Muscle layer of duodenum (tissue), 2 donors: ENCODE data around the gene TSPAN4.

Source experiments
- H3K27ac ChIP-seq: one replicate; pipeline ENCODE4 v1.7.0; 2013; ENCODE audit warnings: mild to moderate bottlenecking, low read length
- H3K27me3 ChIP-seq: one replicate; pipeline ENCODE4 v1.7.0; 2013; ENCODE audit warnings: low read depth, mild to moderate bottlenecking, control low read depth, low read length
- H3K36me3 ChIP-seq, 2 donors: one replicate each; pipeline ENCODE4 v1.7.0; 2013; ENCODE audit warnings: low read length in 2 of 2, control low read depth in 1 of 2, mild to moderate bottlenecking in 1 of 2; ENCODE audit not compliant: insufficient read depth in 2 of 2, control insufficient read depth in 1 of 2
- H3K4me1 ChIP-seq, 2 donors: one replicate each; pipeline ENCODE4 v1.7.0; 2013; ENCODE audit warnings: low read length in 2 of 2, mild to moderate bottlenecking in 2 of 2, control low read depth in 1 of 2, moderate library complexity in 1 of 2; ENCODE audit not compliant: insufficient read depth in 2 of 2, control insufficient read depth in 1 of 2
- H3K4me3 ChIP-seq, 2 donors: one replicate each; pipeline ENCODE4 v1.7.0; 2013; ENCODE audit warnings: low read length in 2 of 2, low read depth in 1 of 2, mild to moderate bottlenecking in 1 of 2
- H3K9me3 ChIP-seq, 2 donors: one replicate each; pipeline ENCODE4 v1.7.0; 2013; ENCODE audit warnings: low read length in 2 of 2, control low read depth in 1 of 2, mild to moderate bottlenecking in 1 of 2; ENCODE audit not compliant: control insufficient read depth in 1 of 2
- donor health status: healthy.

TSPAN4 gene

GRCh38 chr11:876545-876944, 33.9 kb downstream of the TSPAN4 start:
- Histone ChIP-seq H3K27ac (no peak overlapping the region), H3K9me3 (no peaks in the 10 kb centered on the region), H3K36me3 (peaks cover 0 to 20% of the 10 kb centered on the region in 2 donors), H3K27me3 (no peaks in the 10 kb centered on the region), H3K4me1 (peaks cover 0 to 5% of the 10 kb centered on the region in 2 donors), H3K4me3 (no peak overlapping the region)

DNA sequence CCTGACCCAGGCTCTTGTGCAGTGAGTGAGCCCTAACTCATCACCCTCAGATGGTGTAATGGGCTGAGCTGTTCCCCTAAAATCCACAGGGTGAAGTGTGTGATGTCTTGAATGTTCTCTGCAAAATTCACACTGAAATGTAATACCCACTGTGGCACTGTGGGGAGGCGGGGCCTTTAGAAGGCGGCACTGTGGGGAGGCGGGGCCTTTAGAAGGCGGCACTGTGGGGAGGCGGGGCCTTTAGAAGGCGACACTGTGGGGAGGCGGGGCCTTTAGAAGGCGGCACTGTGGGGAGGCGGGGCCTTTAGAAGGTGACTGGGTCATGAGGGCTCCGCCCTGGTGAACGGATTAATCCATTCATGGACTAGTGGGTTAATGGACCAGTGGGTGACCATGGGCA, 34.9 kb downstream of the TSPAN4 start:
- Histone ChIP-seq H3K27me3 (no peaks in the 10 kb centered on the region), H3K4me1 (peaks cover 0 to 5% of the 10 kb centered on the region in 2 donors), H3K4me3 (no peak overlapping the region), H3K36me3 (peaks cover 0 to 22% of the 10 kb centered on the region in 2 donors), H3K9me3 (no peaks in the 10 kb centered on the region), H3K27ac (no peak overlapping the region)

DNA sequence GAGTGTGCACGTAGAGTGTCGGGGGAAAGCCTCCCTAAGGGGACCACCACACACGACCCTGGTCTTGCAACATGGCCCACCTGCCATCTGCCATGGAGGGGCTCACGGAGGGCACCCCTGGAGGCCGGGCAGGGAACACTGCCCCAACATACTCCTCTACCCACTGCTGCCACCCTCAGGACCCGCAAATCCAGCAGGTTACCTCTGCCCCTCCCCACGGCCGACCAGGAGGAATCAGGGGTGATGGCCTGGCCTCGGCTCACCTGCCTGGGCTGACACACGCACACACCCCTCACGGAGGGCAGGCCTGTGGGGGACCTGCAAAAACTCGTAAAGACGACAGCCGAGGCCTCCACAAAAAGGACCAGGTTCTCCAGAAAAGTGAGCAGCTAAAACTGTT, 37.8 kb downstream of the TSPAN4 start:
- Histone ChIP-seq H3K4me1 (peaks cover 0 to 5% of the 10 kb centered on the region in 2 donors), H3K27me3 (no peaks in the 10 kb centered on the region), H3K9me3 (no peaks in the 10 kb centered on the region), H3K4me3 (no peak overlapping the region), H3K36me3 (peaks cover 0 to 31% of the 10 kb centered on the region in 2 donors), H3K27ac (no peak overlapping the region)

GRCh38 chr11:882596-882995, 39.9 kb downstream of the TSPAN4 start:
- H3K27me3 ChIP-seq = no peaks in the 10 kb centered on the region
- H3K4me1 ChIP-seq = no peaks in the 10 kb centered on the region
- no peaks in the 10 kb centered on the region for H3K9me3 ChIP-seq
- peaks cover 0 to 43% of the 10 kb centered on the region in 2 donors for H3K36me3 ChIP-seq
- no peak overlapping the region for H3K4me3 ChIP-seq
- no peak overlapping the region for H3K27ac ChIP-seq

- H3K27ac ChIP-seq = no peak overlapping the region
- no peaks in the 10 kb centered on the region for H3K9me3 ChIP-seq
- H3K36me3 ChIP-seq = peaks cover 0 to 51% of the 10 kb centered on the region in 2 donors
- H3K4me3 ChIP-seq = no peak overlapping the region
- no peaks in the 10 kb centered on the region for H3K27me3 ChIP-seq
- H3K4me1 ChIP-seq = no peaks in the 10 kb centered on the region
These were observed 40.9 kb downstream of the TSPAN4 start for GRCh38 chr11:883527-883926.

- no peak overlapping the region for H3K27ac ChIP-seq
- no peaks in the 10 kb centered on the region for H3K4me1 ChIP-seq
- H3K36me3 ChIP-seq = peaks cover 0 to 54% of the 10 kb centered on the region in 2 donors
- H3K4me3 ChIP-seq = no peak overlapping the region
- H3K9me3 ChIP-seq = no peaks in the 10 kb centered on the region
- no peaks in the 10 kb centered on the region for H3K27me3 ChIP-seq
These were observed 42.0 kb downstream of the TSPAN4 start for GRCh38 chr11:884578-885070.

- Histone ChIP-seq H3K9me3 (no peaks in the 10 kb centered on the region), H3K4me1 (no peaks in the 10 kb centered on the region), H3K4me3 (no peak overlapping the region), H3K27ac (no peak overlapping the region), H3K27me3 (no peaks in the 10 kb centered on the region), H3K36me3 (peaks cover 0 to 44% of the 10 kb centered on the region in 2 donors)
These were observed 43.9 kb downstream of the TSPAN4 start for GRCh38 chr11:886568-886967.

DNA sequence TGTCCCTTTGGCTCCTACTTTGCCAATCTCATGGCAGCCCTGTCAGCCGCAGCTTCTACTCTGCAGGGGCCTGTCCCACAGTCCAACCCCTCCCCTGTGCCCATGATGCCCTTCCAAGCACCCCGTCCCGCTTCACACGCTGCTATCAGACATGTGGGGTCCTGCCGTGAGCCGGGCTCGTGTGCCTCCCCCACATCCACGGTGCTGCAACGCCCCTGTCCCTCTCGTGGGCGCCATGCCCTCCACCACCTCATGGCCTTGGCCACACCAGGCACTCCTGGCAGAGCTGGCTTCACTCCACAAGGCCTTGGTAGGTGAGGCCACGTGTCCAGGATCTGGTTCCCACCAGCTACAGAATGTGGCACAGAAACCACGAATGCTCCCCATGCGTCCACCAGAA, 44.9 kb downstream of the TSPAN4 start:
- Histone ChIP-seq H3K9me3 (no peaks in the 10 kb centered on the region), H3K27ac (no peak overlapping the region), H3K4me1 (no peaks in the 10 kb centered on the region), H3K4me3 (no peak overlapping the region), H3K36me3 (peaks cover 0 to 42% of the 10 kb centered on the region in 2 donors), H3K27me3 (no peaks in the 10 kb centered on the region)

DNA sequence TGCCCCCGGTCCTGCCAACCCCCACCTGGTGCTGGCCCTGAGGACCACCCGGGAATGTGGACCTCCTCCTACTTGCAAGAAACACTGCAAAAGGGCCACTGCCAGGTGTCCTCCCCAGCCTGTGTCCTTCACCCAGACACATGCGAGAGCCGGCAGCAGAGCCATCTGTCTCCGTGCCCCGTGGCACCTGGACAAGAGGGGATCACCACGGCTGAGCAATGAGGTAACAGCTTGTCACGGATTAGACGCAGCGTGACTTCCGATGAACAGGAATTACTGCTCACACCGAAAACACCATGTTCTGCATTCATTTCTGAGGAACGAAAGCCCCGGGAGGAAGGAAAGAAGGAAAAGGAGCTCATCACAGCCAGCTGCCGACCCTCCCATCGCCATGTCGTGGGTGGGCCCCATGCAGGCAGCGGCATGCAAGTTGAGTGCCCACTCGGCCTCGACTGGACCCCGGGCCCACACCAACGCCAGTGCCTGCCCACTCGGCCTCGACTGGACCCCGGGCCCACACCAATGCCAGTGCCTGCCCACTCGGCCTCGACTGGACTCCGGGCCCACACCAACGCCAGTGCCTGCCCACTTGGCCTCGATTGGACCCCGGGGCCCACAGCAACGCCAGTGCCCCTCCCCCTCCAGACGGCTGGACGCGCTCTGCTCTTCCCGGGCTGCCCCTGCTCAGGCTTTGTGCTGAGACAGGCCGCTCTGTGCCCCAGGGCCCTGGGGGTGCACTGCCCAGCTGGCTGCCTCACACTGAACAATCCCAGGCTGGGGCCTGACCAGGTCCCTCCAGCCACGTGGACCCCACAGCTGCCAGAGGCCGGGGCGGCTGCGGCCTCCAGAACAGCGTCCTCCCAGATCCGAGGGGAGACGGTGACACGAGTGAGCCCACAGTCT, 45.9 kb downstream of the TSPAN4 start:
- Histone ChIP-seq H3K9me3 (no peaks in the 10 kb centered on the region), H3K4me1 (no peaks in the 10 kb centered on the region), H3K4me3 (no peak overlapping the region), H3K36me3 (peaks cover 0 to 34% of the 10 kb centered on the region in 2 donors), H3K27me3 (no peaks in the 10 kb centered on the region), H3K27ac (no peak overlapping the region)

GRCh38 chr11:889257-889656, 46.6 kb downstream of the TSPAN4 start:
- Histone ChIP-seq H3K27ac (no peak overlapping the region), H3K4me3 (no peak overlapping the region), H3K4me1 (no peaks in the 10 kb centered on the region), H3K36me3 (peaks cover 0 to 34% of the 10 kb centered on the region in 2 donors), H3K9me3 (no peaks in the 10 kb centered on the region), H3K27me3 (no peaks in the 10 kb centered on the region)

DNA sequence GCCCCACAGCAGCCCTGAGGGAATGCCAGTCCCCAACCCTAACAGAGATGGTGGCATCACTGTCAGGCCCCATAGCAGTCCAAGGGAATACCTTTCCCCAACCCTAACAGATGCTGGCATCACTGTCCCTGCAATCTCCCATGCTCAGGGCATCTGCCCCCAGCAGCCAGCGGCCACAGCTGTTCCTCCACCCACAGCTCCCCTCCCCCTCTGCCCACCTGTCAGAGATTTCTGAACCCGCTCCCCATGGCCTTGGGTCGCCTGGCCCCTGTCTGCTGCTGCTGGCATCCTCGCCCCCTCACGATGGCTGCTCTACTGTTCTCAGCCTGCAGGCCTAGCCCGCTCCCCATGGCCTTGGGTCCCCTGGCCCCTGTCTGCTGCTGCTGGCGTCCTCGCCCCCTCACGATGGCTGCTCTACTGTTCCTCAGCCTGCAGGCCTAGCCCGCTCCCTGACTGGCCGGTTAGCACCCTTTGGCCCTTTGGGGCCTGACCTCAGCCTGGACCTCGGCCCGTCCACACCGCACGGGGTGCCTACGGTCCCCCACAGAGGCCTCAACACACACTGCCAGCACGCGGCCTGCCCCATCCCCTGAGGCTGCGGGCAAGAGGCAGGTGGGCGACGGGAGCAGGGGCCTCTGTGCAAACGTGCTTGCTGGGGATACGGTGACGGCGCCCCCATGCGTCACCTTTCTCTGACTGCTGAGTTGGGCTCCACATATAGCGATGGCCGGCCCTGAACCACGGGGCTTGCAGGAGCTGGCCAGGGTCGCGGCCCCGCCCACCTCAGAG, 47.2 kb downstream of the TSPAN4 start:
- no peaks in the 10 kb centered on the region for H3K9me3 ChIP-seq
- H3K27me3 ChIP-seq = no peaks in the 10 kb centered on the region
- no peak overlapping the region for H3K4me3 ChIP-seq
- H3K27ac ChIP-seq = no peak overlapping the region
- no peaks in the 10 kb centered on the region for H3K4me1 ChIP-seq
- H3K36me3 ChIP-seq = peaks cover 0 to 34% of the 10 kb centered on the region in 2 donors
